ENCODE results near the gene PTPN6. TPM values are rescaled to one million over a fixed set of nuclear protein-coding genes. Genes with fewer than 3 reads are reported as not detected.

Gene PTPN6
- polyA plus RNA-seq, 1 donor: 6.8 TPM

DNA sequence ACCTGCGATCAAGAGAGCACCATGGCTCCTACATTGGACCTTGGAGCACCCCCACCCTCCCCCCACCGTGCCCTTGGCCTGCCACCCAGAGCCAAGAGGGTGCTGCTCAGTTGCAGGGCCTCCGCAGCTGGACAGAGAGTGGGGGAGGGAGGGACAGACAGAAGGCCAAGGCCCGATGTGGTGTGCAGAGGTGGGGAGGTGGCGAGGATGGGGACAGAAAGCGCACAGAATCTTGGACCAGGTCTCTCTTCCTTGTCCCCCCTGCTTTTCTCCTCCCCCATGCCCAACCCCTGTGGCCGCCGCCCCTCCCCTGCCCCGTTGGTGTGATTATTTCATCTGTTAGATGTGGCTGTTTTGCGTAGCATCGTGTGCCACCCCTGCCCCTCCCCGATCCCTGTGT, 9.4 kb upstream of the PTPN6 start:
- DNase-seq: no peak

- DNase-seq: no peak
These were observed 8.9 kb upstream of the PTPN6 start for GRCh38 chr12:6942331-6942665.

DNA sequence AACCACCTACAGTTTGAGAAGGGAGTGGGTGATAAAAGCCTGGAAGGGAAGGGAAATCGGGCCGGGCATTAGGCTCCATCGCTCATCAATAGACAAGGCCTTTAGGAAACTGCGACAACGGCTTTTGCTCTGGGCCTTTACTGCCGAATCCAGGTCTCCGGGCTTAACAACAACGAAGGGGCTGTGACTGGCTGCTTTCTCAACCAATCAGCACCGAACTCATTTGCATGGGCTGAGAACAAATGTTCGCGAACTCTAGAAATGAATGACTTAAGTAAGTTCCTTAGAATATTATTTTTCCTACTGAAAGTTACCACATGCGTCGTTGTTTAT, 7.8 kb upstream of the PTPN6 start:
- DNase-seq: peak; percentile 85

DNA sequence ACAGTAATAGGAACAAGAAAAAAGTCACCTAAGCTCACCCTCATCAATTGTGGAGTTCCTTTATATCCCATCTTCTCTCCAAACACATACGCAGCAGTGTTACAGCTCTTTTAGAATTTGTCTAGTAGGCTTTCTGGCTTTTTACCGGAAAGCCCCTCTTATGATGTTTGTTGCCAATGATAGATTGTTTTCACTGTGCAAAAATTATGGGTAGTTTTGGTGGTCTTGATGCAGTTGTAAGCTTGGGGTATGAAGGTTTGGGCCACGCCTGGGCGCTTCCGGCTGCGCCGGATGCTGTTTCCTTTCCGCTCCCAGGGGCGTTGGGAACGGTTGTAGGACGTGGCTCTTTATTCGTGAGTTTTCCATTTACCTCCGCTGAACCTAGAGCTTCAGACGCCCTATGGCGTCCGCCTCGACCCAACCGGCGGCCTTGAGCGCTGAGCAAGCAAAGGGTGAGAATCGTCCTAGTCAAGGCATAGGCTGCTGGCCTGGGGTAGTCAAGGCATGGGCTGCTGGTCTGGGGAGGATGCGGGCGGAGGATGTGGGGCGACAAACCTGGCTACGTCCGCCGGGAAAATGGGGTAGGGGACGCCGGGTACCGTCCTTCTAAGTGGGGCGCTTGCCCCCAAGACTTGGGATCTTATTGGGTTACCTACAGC, 7.3 kb upstream of the PTPN6 start, which contains the start of the genes C12orf57 and RNU7-1:
TSS of gene C12orf57 (plus strand) at position 301 of the 659 bp plus-strand sequence. CDS start at position 401, 100 bp downstream.
TSS of gene RNU7-1 (plus strand) at position 95 of the 659 bp plus-strand sequence.
- DNase-seq: peak; percentile 90

DNA sequence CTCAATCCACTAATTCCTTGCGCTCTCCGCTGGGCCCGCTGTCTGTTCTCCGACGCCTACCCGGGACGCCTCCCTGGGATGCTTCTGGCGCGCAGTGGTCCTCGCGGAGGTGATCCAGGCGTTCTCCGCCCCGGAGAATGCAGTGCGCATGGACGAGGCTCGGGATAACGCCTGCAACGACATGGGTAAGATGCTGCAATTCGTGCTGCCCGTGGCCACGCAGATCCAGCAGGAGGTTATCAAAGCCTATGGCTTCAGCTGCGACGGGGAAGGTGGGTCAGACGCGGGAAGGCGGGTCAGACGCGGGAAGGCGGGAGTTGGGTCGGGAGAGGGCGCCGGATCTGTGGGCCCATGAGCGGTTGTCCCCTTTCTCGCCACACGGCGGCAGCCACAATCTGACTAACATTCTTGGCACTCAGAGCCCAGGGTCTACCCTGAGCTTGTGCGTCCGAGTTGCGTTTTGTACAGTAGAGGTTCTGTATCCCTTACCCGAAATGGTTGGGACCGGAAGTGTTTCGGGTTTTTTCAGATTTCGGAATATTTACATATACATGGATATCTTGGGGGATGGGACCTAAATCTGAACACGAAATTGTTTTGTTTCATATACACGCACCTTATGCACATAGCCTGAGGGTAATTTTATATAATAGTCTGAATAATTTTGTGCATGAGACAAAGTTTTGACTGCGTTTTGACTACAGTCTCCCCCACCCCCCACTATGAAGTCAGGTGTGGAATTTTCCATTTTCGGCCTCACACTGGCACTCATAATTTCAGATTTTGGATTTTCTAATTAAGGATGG, 6.6 kb upstream of the PTPN6 start:
- DNase-seq: peak; percentile 94

DNA sequence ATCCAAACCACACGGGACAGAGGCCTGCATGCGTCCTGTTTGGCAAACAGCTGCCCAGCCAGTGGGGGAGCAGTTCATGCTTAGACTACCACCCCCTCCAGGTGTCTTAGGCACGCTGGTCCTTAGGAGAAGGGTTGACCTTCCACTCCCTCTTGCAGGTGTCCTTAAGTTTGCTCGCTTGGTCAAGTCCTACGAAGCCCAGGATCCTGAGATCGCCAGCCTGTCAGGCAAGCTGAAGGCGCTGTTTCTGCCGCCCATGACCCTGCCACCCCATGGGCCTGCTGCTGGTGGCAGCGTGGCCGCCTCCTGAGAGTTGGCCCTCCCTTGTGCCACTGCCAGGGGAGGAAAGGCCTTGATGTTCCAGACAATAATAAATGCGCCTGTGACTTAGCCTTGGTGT, 5.5 kb upstream of the PTPN6 start:
- DNase-seq: no peak

DNA sequence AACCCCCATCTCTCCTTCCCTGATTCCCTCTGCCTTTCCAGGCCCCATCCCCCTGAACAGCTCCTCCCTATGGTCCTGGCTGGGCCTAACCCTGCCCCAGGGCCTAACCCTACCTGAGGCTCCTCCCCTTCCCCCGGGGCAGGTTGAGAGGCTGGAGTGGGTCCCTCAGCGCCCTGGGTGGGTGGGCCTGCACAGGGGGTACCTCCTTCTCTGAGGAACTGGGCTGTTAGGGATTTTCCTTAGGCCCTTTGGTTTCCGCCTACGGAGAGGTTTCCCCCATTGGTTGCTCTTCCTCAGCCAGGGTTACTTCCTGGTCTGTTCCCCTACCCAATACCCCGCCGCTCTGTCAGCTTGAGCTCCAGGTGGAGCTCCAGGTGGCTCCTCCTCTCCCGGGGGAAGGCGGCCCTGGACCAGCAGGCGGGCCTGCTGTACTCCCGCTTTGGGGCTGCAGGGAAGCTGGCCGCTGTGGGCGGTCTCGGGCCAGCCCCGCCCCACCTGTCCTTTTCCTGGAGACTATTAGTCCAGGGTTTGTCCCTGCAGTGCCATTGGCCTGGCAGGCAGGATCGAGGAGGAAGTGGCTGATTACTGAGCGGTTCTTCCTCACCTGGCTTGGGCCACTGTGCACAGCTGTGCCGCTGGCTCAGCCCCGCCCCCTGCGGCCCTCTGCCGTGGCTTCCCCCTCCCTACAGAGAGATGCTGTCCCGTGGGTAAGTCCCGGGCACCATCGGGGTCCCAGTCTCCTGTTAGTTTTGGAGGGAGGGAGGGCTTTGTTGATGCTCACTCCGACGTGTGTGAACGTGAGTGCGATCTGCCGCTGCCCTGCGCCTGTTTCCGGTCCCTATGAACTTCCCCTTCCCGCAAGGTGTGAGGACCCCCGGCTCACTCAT, 4.9 kb upstream of the PTPN6 start:
- DNase-seq: no peak

- no peak for DNase-seq
These were observed 4.2 kb upstream of the PTPN6 start for GRCh38 chr12:6946920-6947374.

DNA sequence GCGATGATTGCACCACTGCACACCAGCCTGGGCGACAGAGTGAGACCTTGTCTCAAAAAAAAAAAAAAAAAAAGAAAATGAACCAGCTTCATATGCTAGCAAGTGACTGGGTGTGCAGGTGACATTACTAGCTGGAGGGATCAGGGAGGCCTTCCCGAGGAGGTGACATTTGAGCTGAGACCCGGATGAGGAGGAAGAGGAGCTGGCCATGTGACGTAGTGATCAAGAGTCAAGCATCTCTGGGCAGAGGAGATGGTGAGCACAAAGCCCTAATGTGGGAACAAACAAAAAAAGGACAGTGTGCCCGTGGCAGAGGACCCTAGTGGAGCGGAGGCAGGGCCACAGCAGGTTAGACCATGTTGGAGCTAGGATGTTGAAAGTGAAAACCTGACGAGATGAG, 3.5 kb upstream of the PTPN6 start:
- DNase-seq: no peak

DNA sequence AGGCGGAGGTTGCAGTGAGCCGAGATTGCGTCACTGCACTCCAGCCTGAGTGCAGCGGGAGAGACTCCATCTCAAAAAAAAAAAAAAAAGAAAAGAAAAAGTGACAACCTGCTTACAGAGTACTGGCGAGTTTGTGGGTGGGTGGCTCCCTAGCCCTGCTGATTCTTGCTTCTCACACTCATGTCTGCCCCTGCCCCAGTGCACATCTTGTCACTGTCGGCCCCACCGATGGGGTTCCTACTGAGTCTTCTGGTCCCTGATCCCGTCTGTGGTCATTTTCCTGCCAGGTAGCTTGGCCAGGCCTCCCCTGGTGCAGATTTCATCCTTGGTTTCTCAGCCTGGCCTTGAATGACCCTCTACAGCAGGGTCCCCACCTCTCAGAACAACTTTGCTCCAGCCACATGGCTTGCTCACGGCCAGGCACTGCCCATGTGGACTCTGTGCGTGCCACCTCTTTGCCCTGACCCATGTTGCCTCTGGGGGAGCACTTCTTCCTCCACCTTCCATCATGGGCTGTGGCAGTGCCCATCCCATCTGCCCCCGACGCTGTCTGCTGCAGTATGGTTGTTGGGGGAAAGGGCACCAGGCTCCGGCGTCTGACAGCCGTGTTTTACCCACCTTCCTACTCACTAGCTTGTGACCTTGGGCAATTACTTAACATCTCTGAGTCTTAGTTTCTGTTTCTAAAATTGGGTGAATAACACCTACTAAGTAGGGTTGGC, 2.1 kb upstream of the PTPN6 start:
- DNase-seq: no peak

DNA sequence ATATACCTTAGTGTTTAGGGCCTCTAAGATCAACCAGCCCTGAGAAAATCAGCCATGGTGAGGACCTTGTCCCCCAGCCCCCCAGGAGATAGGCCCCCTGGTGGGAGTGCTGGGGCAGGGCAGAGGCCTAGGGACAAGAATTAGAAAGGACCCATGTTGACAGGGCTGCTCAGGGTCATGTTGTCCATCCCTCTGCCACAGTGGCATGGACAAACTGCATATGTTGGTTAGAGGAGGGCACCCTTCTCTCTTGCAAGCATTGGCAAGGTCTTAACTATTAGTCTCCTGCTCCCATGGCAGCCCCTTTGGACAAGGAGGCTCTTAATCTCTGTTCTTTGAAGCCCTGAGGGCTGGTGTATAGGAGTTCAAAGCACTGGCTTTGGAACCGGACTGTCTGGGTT, 755 bp upstream of the PTPN6 start:
- DNase-seq: no peak

DNA sequence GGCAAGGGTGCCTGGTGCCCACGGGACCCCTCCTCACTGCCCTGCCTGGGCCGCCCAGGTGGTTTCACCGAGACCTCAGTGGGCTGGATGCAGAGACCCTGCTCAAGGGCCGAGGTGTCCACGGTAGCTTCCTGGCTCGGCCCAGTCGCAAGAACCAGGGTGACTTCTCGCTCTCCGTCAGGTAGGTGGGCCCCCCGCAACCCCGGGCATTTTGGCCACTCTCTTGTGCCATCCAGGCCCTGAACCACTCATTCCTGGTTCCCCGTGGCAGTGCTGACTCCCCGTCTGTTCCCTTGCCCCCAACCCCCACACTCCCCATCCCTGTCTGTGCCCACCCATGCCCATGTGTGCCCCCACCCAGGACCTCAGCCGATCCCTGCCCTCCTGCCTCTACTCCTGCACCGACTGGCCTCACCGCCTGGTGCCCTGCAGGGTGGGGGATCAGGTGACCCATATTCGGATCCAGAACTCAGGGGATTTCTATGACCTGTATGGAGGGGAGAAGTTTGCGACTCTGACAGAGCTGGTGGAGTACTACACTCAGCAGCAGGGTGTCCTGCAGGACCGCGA, 480 bp downstream of the PTPN6 start:
- DNase-seq: no peak

DNA sequence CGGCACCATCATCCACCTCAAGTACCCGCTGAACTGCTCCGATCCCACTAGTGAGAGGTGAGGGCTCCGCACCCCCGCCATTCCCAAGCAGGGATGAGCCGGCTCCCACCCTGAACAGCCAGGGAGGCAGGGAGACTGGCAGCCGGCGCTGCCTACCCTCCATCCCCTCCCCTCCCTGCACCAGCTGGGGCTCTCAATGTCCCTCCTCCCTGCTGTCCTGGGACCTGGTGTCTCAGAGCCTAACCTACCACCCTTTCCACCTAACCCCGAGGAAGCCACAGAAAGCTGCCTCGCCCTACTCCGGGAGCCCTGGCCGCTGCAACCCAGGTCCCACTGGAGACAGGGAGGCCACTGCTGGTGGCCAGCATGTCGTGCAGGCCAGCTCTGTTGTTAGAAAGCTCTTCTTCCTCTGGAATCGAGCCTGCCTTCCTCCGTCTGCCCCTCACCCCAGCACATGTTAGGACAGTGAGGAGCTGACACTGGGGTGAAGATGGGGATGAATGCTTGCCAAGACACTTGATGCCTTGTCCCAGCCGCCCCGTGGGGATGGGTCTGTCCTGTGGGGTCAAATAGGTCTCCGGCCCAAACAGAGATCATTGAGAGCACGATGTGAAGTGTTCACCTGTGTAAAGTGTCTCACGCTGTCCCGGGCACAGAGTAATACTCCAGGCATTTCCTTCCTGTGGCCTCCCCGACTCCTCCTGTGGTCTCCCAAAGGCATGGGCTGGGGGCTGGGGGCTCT, 1.1 kb downstream of the PTPN6 start:
- no peak for DNase-seq

GRCh38 chr12:6952863-6953441, 1.8 kb downstream of the PTPN6 start:
- no peak for DNase-seq

- DNase-seq: peak; percentile 85
These were observed 2.5 kb downstream of the PTPN6 start for GRCh38 chr12:6953442-6954315.

DNA sequence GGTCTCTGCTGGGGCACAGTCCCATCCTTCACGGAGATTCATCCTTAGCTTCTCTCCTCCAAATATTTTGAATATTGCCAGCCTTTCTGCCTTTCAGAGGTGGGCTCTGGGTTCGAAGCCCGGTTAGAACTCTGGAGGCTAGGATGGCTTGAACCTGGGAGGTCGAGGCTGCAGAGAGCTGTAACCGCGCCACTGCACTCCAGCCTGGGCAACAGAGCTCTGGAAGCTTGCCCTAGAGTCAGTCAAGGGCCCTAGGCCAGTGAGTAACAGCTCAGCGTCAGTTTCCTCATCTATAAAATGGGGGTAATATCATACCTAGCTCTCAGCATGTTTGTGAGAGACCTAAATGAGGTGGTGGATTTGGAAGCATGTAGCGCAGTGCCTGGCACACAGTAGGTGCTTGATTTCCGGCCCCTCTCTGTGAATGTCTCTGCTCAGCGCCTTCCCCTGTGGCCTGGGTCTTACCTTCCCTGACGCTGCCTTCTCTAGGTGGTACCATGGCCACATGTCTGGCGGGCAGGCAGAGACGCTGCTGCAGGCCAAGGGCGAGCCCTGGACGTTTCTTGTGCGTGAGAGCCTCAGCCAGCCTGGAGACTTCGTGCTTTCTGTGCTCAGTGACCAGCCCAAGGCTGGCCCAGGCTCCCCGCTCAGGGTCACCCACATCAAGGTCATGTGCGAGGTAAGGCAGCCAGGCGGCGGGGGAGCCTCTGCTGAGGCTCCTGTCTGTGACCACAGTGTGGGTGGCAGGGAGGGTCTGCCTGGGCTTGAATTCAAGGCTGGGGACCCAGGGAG, 3.4 kb downstream of the PTPN6 start:
- DNase-seq: no peak

DNA sequence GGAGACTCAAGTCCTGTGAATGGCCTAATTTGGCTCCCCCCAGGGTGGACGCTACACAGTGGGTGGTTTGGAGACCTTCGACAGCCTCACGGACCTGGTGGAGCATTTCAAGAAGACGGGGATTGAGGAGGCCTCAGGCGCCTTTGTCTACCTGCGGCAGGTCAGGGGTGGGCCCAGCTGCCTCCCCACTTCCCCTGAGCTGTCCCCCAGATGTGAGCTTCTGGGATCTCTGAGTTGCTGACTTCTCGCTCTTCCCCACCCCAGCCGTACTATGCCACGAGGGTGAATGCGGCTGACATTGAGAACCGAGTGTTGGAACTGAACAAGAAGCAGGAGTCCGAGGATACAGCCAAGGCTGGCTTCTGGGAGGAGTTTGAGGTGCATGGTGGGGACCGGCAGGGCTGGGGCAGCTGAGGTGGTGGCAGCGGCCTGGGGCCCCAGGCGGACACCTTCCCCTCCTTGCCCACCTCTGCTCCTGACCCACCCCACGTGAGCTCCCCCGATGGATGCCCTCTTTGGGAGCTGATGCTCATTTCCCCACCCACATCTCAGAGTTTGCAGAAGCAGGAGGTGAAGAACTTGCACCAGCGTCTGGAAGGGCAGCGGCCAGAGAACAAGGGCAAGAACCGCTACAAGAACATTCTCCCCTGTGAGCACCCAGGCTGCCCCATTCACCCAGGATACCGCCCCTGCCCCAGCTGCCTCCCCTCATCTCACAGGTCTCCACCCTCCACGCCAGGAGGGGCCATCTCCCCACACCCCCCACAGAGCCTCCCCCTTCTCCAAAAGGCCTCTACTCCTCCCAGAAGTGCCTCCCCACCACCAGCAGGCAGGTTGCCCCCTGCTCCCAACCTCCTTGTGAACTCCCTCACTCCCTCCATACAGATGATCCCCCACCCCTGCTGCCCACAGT, 4.2 kb downstream of the PTPN6 start:
- DNase-seq: no peak

All from hindlimb muscle (tissue), 1 donor.